Fibroblast of skin of scalp (primary cell): ENCODE data around the gene RFFL. TPM values are rescaled to one million over a fixed set of nuclear protein-coding genes. Genes with fewer than 3 reads are reported as not detected.
"Not testable (repeated sequence)": the region's sequence is repeated elsewhere in the genome, so short reads cannot be mapped to it uniquely, and the experiment has no call there.

ENCODE experiments used
- DNase-seq: peaks from one replicate; pipeline ENCODE4 v3.0.0-alpha.2; 2013
- polyA plus RNA-seq, 2 experiments: library from polyadenylated mRNA; unstranded; fragments of 120-200 nt; gene quantifications; one replicate each; pipeline ENCODE4 v1.2.1, GENCODE V29; 2013; ENCODE audit not compliant: insufficient read length in 2 of 2

Gene RFFL
- 8.3 TPM for polyA plus RNA-seq (2013, experiment 1 of 2; ENCODE audit: insufficient read length)
- 7.3 TPM for polyA plus RNA-seq (2013, experiment 2 of 2; ENCODE audit: insufficient read length)

GRCh38 chr17:35063514-35064223 lies at the start of gene RFFL:
TSS of gene RFFL (minus strand) at chr17:35063707. CDS start at chr17:35026553, 37,154 bp downstream.
- peak; percentile 94 for DNase-seq

- DNase-seq = not testable (repeated sequence)
These were observed 47.3 kb upstream of the RFFL start for GRCh38 chr17:35110791-35111190.

GRCh38 chr17:35104844-35105450 lies 41.4 kb upstream of the RFFL start:
- DNase-seq = no peak

GRCh38 chr17:35103271-35103670 lies 39.8 kb upstream of the RFFL start:
- no peak for DNase-seq

GRCh38 chr17:35101725-35102124 lies 38.2 kb upstream of the RFFL start:
- DNase-seq = no peak

- DNase-seq = no peak
These were observed 37.5 kb upstream of the RFFL start for GRCh38 chr17:35101036-35101435.

GRCh38 chr17:35099908-35100307 lies 36.4 kb upstream of the RFFL start:
- no peak for DNase-seq

- DNase-seq = no peak
These were observed 34.3 kb upstream of the RFFL start for GRCh38 chr17:35097776-35098175.

GRCh38 chr17:35095741-35096140 lies 32.2 kb upstream of the RFFL start:
- DNase-seq = no peak

- DNase-seq = peak; percentile 73
These were observed 31.4 kb upstream of the RFFL start for GRCh38 chr17:35094902-35095301.

GRCh38 chr17:35090707-35091106 lies 27.2 kb upstream of the RFFL start:
- DNase-seq = not testable (repeated sequence)

- peak; percentile 32 for DNase-seq
These were observed 26.2 kb upstream of the RFFL start for GRCh38 chr17:35089586-35090296.

GRCh38 chr17:35088881-35089585 lies 25.5 kb upstream of the RFFL start:
- DNase-seq = peak; percentile 87

- peak; percentile 25 for DNase-seq
These were observed 24.9 kb upstream of the RFFL start for GRCh38 chr17:35088356-35088880.

- DNase-seq = peak; percentile 9
These were observed 24.3 kb upstream of the RFFL start for GRCh38 chr17:35087731-35088355.

GRCh38 chr17:35086931-35087573 lies 23.5 kb upstream of the RFFL start:
- DNase-seq = no peak

- DNase-seq = no peak
These were observed 22.7 kb upstream of the RFFL start for GRCh38 chr17:35086164-35086563.

GRCh38 chr17:35084987-35085386 lies 21.5 kb upstream of the RFFL start:
- no peak for DNase-seq

GRCh38 chr17:35083071-35083470 lies 19.6 kb upstream of the RFFL start:
- DNase-seq = no peak

GRCh38 chr17:35082073-35082657 lies 18.7 kb upstream of the RFFL start:
- peak; percentile 78 for DNase-seq

GRCh38 chr17:35081638-35082037 lies 18.1 kb upstream of the RFFL start:
- DNase-seq = no peak
